Stomach (tissue), 4 donors: Measurements from ENCODE around the gene DOCK9.

Source experiments
- EP300 ChIP-seq: sonication (generic); formaldehyde crosslinking; IDR thresholded peaks from one replicate; pipeline ENCODE4 v1.6.1; 2017; ENCODE audit warnings: antibody characterized with exemption
- POLR2A ChIP-seq, 4 donors: fragments of 450-650 bp; IDR thresholded peaks; one replicate each; pipeline ENCODE4 v1.6.1; 2016; ENCODE audit warnings: antibody characterized with exemption in 4 of 4, control low read depth in 2 of 4, mild to moderate bottlenecking in 1 of 4, moderate library complexity in 1 of 4
- POLR2AphosphoS5 ChIP-seq, 3 donors: sonication (generic); formaldehyde crosslinking; IDR thresholded peaks; one replicate each; pipeline ENCODE4 v1.6.1; 2016; ENCODE audit warnings: antibody characterized with exemption in 3 of 3
- TF ChIP-seq, protein P1 (sequence below), 7 experiments: fragments of 450-650 bp in 4 of 7; fragments of 200-600 bp in 3 of 7; sonication (generic) in 3 of 7; IDR thresholded peaks; one replicate each; pipeline ENCODE4 v1.5.1; 2016 to 2019; ENCODE audit warnings: antibody characterized with exemption in 7 of 7, control low read depth in 2 of 7, mild to moderate bottlenecking in 1 of 7

DNA sequence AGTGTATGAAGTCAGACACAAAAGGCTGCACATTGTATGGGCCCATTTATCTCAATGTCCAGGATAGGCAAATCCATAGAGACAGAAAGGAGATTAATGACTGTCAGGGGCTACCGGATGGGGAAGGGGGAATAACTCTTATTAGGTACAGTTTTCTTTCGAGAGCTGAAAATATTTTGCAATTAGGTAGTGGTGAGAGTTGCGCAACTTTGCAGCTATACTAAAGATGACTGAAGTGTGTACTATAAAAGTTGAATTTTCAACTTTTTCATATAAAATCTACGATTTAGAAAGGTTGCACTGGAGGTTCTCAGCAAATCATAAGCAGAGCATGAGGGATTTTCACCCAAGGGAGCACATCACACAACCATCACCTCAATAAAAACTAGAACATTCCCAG is 209.3 kb downstream of the DOCK9 start:
- no peak for TF ChIP-seq POLR2A (IDR thresholded peaks at IDR 0.05)
- TF ChIP-seq, protein P1, sequence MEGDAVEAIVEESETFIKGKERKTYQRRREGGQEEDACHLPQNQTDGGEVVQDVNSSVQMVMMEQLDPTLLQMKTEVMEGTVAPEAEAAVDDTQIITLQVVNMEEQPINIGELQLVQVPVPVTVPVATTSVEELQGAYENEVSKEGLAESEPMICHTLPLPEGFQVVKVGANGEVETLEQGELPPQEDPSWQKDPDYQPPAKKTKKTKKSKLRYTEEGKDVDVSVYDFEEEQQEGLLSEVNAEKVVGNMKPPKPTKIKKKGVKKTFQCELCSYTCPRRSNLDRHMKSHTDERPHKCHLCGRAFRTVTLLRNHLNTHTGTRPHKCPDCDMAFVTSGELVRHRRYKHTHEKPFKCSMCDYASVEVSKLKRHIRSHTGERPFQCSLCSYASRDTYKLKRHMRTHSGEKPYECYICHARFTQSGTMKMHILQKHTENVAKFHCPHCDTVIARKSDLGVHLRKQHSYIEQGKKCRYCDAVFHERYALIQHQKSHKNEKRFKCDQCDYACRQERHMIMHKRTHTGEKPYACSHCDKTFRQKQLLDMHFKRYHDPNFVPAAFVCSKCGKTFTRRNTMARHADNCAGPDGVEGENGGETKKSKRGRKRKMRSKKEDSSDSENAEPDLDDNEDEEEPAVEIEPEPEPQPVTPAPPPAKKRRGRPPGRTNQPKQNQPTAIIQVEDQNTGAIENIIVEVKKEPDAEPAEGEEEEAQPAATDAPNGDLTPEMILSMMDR (IDR thresholded peaks at IDR 0.05), result no peak
- no peak for TF ChIP-seq POLR2AphosphoS5 (IDR thresholded peaks at IDR 0.05)
- no peak for TF ChIP-seq EP300
